WERI-Rb-1 (cell line): ENCODE data around the gene TRIM41.

Source experiments
- DNase-seq: peaks from one replicate; pipeline ENCODE4 v3.0.0-alpha.2; 2020
- H3K27ac ChIP-seq: fragments of 250-450 bp; sonication (Bioruptor Pico); 2 replicates; pipeline ENCODE4 v1.5.1; 2020; ENCODE audit warnings: mild to moderate bottlenecking, moderate library complexity
- H3K27me3 ChIP-seq: fragments of 250-450 bp; sonication (Bioruptor Pico); 2 replicates; pipeline ENCODE4 v1.5.1; 2021; ENCODE audit warnings: mild to moderate bottlenecking, low read depth, moderate library complexity; ENCODE audit not compliant: insufficient read depth, severe bottlenecking
- H3K36me3 ChIP-seq: fragments of 250-450 bp; sonication (Bioruptor Pico); 2 replicates; pipeline ENCODE4 v1.5.1; 2020; ENCODE audit warnings: mild to moderate bottlenecking, moderate library complexity
- H3K4me3 ChIP-seq: 2 replicates; pipeline ENCODE4 v1.5.1; 2011; ENCODE audit warnings: low read depth, mild to moderate bottlenecking, control low read depth, low read length
- H3K9me3 ChIP-seq: fragments of 250-450 bp; sonication (Bioruptor Pico); 2 replicates; pipeline ENCODE4 v1.5.1; 2021; ENCODE audit warnings: mild to moderate bottlenecking, moderate library complexity; ENCODE audit not compliant: severe bottlenecking
- CTCF ChIP-seq: IDR thresholded peaks from 2 replicates; pipeline ENCODE4 v1.5.1; 2011; ENCODE audit warnings: low read depth, mild to moderate bottlenecking, control low read depth, inconsistent platforms, low read length

TRIM41 gene

DNA sequence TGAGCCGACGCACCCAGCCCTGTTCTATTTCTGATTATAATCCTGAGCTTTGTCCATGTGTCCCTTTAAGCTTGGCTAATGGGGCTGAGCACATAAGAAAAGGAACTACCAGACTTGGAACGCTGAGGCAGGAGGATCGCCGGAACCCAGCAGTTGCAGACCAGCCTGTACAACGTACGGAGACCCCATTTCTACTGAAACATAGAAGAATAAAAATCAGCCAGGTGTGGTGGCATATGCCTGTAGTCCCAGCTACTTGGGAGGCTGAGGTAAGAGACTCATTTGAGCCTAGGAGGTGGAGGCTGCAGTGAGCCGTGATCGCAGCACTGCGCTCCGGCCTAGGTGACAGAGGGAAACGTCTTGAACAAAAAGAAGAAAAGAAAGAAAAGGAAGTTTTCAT lies 40.4 kb upstream of the TRIM41 start:
- H3K4me3 ChIP-seq: no peak overlapping the region
- no peaks in the 10 kb centered on the region for H3K36me3 ChIP-seq
- no peaks in the 10 kb centered on the region for H3K9me3 ChIP-seq
- no peak for DNase-seq
- no peak for TF ChIP-seq CTCF
- H3K27ac ChIP-seq: no peak overlapping the region
- no peaks in the 10 kb centered on the region for H3K27me3 ChIP-seq

DNA sequence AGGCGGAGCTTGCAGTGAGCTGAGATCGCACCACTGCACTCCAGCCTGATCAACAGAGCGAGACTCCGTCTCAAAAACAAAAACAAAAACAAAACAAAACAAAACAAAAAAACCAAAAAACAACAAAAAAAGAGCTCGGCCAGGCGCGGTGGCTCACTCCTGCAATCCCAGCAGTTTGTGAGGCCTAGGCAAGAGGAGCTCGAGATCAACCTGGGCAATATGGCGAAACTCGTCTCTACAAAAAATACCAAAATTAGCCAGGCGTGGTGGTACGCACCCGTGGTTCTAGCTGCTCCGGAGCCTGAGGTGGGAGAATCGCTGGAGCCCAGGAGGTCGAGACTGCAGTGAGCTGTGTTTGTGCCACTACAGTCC lies 38.2 kb upstream of the TRIM41 start:
- no peak for DNase-seq

DNA sequence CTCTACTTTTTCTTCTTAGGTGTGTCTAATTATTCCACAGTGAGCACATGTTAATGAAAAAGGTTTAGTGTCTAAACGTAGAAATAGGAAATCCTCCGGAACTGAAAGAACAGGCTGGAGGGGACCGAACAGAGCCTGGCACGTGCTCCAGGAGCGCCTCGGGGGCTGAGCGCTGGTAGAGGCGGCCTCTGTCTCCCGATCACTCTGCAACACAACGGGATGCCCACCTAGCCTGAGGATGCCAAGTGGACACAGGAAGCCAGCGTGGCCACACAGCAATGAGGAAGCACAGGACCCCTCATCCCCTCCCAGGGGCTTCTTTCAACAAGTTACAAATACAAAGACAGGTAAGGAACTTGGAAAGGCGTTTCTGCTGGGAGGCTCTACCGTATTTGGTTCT lies 37.5 kb upstream of the TRIM41 start:
- Histone ChIP-seq H3K27me3 (no peaks in the 10 kb centered on the region), H3K36me3 (no peaks in the 10 kb centered on the region), H3K4me3 (no peak overlapping the region), H3K27ac (no peak overlapping the region), H3K9me3 (no peaks in the 10 kb centered on the region)
- TF ChIP-seq CTCF: no peak
- no peak for DNase-seq

More for the DNA sequence above, 38.2 kb upstream of the TRIM41 start:
- H3K36me3 ChIP-seq: no peaks in the 10 kb centered on the region
- H3K4me3 ChIP-seq: no peak overlapping the region
- no peak for TF ChIP-seq CTCF
- H3K27ac ChIP-seq: no peak overlapping the region
- H3K9me3 ChIP-seq: no peaks in the 10 kb centered on the region
- H3K27me3 ChIP-seq: no peaks in the 10 kb centered on the region

DNA sequence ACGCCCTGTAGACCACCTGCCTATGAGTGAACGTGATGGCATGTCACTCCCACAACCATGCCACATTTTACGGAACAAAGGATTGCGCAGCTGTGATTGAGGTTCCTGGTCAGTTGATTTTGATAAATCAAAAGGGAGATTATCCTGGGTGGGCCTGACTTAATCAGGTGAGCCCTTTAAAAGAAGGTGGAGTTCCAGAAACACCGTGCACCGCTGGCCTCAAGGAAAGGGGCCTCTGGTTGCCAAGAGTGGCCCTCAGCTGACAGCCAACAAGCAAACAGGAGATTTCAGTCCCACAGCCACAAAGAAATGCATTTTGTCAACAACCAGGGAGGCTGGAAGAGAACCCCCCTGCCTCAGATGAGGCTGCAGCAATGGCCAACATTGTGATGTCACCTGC lies 37.1 kb upstream of the TRIM41 start:
- Histone ChIP-seq H3K4me3 (no peak overlapping the region), H3K27ac (no peak overlapping the region), H3K36me3 (no peaks in the 10 kb centered on the region), H3K9me3 (no peaks in the 10 kb centered on the region), H3K27me3 (no peaks in the 10 kb centered on the region)
- DNase-seq: no peak
- no peak for TF ChIP-seq CTCF

- peak overlapping the region; percentile 85 for H3K4me3 ChIP-seq
- TF ChIP-seq CTCF: no peak
- no peaks in the 10 kb centered on the region for H3K9me3 ChIP-seq
- H3K27me3 ChIP-seq: no peaks in the 10 kb centered on the region
- H3K36me3 ChIP-seq: no peaks in the 10 kb centered on the region
- H3K27ac ChIP-seq: no peak overlapping the region
- no peak for DNase-seq
These were observed 36.0 kb upstream of the TRIM41 start for GRCh38 chr5:181186986-181187499.

DNA sequence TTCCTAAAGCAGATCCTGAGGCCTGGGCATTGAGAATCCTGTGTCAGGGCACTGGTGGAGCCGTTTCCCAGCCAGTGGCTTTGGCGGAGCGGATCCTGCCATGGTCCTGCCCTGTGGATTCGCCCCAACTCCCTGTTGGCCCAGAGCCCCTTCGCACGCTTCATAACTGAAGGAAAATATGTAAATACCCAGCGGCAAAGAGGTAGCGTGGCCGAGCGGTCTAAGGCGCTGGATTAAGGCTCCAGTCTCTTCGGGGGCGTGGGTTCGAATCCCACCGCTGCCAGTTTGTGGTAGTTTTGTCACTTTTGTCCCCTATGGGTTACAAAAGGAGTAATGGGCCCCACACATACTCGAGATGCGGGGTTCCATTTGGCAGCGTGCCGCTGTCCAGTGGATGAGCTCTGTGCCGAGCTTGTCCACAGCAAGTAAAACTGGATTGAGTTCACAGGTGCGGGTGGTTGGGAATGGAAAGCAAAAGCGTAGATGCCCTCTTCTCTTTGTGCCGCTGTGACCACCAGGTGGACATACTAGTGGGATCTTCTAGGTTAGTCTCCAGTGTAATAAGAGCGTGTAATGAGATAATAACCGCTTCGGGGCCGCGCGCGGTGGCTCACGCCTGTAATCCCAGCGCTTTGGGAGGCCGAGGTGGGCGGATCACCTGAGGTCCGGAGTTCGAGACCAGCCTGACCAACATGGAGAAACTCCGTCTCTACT lies 35.4 kb upstream of the TRIM41 start:
- no peak overlapping the region for H3K27ac ChIP-seq
- peak overlapping the region; percentile 85 for H3K4me3 ChIP-seq
- TF ChIP-seq CTCF: no peak

More for the DNA sequence above, 35.4 kb upstream of the TRIM41 start:
- Histone ChIP-seq H3K9me3 (no peaks in the 10 kb centered on the region), H3K36me3 (no peaks in the 10 kb centered on the region), H3K27me3 (no peaks in the 10 kb centered on the region)
- DNase-seq: peak; percentile 59
